Gastroesophageal sphincter (tissue), 4 donors: Measurements from ENCODE around the gene PRPF6. TPM values are rescaled to one million over a fixed set of nuclear protein-coding genes. Genes with fewer than 3 reads are reported as not detected.

Experiments used
- ATAC-seq: fragments of 150-250 bp; one replicate; pipeline ENCODE4 v1.9.1; 2016; ENCODE audit warnings: mild to moderate bottlenecking, moderate library complexity
- H3K27ac ChIP-seq, 4 donors: fragments of 200-600 bp; sonication (generic) in 3 of 4; 1 replicate in 3 of 4; 2 replicates in 1 of 4; pipeline ENCODE4 v1.5.1; 2016 to 2019
- H3K27me3 ChIP-seq: fragments of 200-600 bp; sonication (generic); one replicate; pipeline ENCODE4 v1.5.1; 2019
- H3K36me3 ChIP-seq, 2 donors: fragments of 200-600 bp; sonication (generic); one replicate each; pipeline ENCODE4 v1.5.1; 2019; ENCODE audit warnings: control low read depth in 1 of 2
- H3K4me1 ChIP-seq, 3 donors: fragments of 200-600 bp; sonication (generic); 1 replicate in 2 of 3; 2 replicates in 1 of 3; pipeline ENCODE4 v1.5.1; 2016 to 2019; ENCODE audit warnings: control low read depth in 2 of 3
- H3K4me3 ChIP-seq, 2 donors: fragments of 200-600 bp; sonication (generic); one replicate each; pipeline ENCODE4 v1.5.1; 2019; ENCODE audit warnings: mild to moderate bottlenecking in 1 of 2, moderate library complexity in 1 of 2
- H3K9me3 ChIP-seq, 3 donors: fragments of 200-600 bp; sonication (generic); one replicate each; pipeline ENCODE4 v1.5.1; 2017 to 2019; ENCODE audit warnings: control low read depth in 2 of 3
- EP300 ChIP-seq: sonication (generic); formaldehyde crosslinking; IDR thresholded peaks from one replicate; pipeline ENCODE4 v1.6.1; 2017; ENCODE audit warnings: antibody characterized with exemption, mild to moderate bottlenecking
- POLR2A ChIP-seq, 2 donors: fragments of 450-650 bp; IDR thresholded peaks; one replicate each; pipeline ENCODE4 v1.6.1; 2017; ENCODE audit warnings: antibody characterized with exemption in 2 of 2, mild to moderate bottlenecking in 2 of 2, moderate library complexity in 1 of 2
- POLR2AphosphoS5 ChIP-seq: sonication (generic); formaldehyde crosslinking; IDR thresholded peaks from one replicate; pipeline ENCODE4 v1.6.1; 2017; ENCODE audit warnings: antibody characterized with exemption
- WGBS, 2 donors: methylation state at CpG; one replicate each; pipeline ENCODE4 v1.1.5; 2018; ENCODE audit warnings: low coverage in 1 of 2; 5-methylcytosine and 5-hydroxymethylcytosine counted together
- total RNA-seq, 4 donors: library from RNA; depleted of rRNA; stranded (reverse); fragments of >200 nt; gene quantifications; one replicate each; pipeline ENCODE4 v1.1.0, GENCODE V29; 2016
- TF ChIP-seq, protein P1 (sequence below), 4 experiments: fragments of 200-600 bp in 2 of 4; fragments of 450-650 bp in 2 of 4; sonication (generic) in 1 of 4; IDR thresholded peaks; one replicate each; pipeline ENCODE4 v1.5.1; 2017 to 2019; ENCODE audit warnings: antibody characterized with exemption in 4 of 4, mild to moderate bottlenecking in 2 of 4, moderate library complexity in 2 of 4

The PRPF6 gene
- total RNA-seq, 4 donors from 2014 or later, result 53.7 to 73.0 (median 67.6) TPM

DNA sequence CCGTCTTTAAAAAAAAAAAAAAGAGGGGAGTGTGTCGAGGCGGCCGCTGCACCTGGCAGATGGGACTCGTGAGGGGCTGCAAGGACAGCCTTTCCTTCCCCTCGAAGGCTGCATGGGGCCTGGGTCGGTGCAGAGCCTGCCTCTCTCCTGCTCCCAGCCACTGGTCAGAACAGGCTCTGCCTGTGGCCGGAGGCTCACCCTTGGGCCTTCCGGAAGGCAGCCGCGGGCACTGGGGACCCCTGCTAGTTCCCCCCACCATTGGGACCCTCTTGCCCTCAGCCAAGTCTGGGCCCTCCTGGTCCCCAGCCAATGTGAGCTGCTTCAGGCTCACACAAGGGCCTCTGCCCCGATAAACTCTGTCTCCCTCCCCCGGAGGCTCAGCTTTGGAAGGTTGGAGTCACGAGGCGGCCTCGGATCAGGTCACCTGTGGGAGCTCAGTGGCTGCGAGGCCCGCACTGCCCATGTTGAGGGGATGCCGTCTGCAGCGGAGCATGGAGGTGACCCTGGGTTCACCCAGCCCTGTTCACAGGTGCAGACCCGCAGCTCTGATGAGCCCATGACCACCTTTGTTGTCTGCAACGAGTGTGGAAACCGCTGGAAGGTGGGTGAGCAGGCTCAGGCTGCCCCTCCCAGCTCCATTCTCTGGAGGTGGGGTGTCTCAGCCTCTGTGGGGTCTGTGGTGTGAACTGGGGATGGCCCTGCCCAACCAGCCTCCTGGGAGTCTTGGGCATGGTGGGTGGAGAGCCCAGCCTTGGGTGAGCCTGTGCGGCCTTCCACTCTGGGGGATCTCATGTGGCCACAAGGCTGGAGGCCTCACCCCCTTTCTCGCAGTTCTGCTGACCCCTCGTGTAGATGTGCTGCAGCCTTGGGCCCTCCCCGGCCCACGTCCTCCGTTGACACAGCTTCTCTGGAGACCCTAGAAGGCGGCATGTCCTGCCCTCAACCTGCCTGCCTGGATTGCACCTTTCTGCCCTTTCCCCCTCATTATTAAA lies 90.7 kb downstream of the PRPF6 start:
- no peak for ATAC-seq
- WGBS, 2 donors, result 78 to 80% methylated on average over 10 to 15 of the region's 30 CpGs
- H3K9me3 ChIP-seq, result no peaks in the 10 kb centered on the region
- no peak overlapping the region for H3K4me3 ChIP-seq
- no peaks in the 10 kb centered on the region for H3K27me3 ChIP-seq
- peaks cover 0 to 61% of the 10 kb centered on the region in 2 donors for H3K36me3 ChIP-seq
- peaks cover 0 to 6% (median 0%) of the 10 kb centered on the region in 3 donors for H3K4me1 ChIP-seq
- TF ChIP-seq POLR2AphosphoS5, result no peak
- no peak for TF ChIP-seq EP300
- TF ChIP-seq POLR2A (IDR thresholded peaks at IDR 0.05), result no peak
- TF ChIP-seq, protein P1, sequence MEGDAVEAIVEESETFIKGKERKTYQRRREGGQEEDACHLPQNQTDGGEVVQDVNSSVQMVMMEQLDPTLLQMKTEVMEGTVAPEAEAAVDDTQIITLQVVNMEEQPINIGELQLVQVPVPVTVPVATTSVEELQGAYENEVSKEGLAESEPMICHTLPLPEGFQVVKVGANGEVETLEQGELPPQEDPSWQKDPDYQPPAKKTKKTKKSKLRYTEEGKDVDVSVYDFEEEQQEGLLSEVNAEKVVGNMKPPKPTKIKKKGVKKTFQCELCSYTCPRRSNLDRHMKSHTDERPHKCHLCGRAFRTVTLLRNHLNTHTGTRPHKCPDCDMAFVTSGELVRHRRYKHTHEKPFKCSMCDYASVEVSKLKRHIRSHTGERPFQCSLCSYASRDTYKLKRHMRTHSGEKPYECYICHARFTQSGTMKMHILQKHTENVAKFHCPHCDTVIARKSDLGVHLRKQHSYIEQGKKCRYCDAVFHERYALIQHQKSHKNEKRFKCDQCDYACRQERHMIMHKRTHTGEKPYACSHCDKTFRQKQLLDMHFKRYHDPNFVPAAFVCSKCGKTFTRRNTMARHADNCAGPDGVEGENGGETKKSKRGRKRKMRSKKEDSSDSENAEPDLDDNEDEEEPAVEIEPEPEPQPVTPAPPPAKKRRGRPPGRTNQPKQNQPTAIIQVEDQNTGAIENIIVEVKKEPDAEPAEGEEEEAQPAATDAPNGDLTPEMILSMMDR (IDR thresholded peaks at IDR 0.05), result no peak
- no peak overlapping the region for H3K27ac ChIP-seq

DNA sequence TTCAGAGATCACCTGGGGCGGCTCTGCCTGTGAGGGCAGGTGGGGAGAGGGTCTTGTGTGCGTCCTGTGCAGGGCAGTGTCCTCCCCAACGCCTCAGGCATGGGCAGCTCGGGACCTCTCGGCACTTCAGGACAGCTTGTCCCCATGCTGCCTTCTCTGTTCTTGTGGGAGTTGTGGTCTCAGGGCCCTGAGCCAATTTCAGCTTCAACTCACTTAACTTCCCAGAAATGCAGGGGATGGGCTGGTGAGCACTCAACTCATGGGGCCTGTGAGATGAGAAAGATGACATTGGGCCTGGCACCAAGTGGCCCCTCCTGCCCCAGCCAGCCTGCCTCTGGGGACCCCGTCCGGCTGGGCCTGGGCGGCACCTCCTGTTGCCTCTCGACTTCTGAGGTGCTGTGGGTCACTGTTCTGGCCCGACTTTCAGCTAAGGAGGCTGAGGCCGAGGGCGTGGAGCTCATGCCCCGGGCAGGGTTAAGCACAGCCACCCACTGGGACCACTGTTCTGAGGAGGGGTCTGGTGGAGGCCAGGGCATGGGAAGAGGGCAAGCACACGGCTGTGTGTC lies 91.6 kb downstream of the PRPF6 start:
- no peak overlapping the region for H3K27ac ChIP-seq
- no peaks in the 10 kb centered on the region for H3K9me3 ChIP-seq
- TF ChIP-seq, protein P1 (IDR thresholded peaks at IDR 0.05), result no peak
- TF ChIP-seq POLR2A (IDR thresholded peaks at IDR 0.05) (no peak), POLR2AphosphoS5 (no peak), EP300 (no peak)
- H3K4me1 ChIP-seq, result peaks cover 0 to 6% (median 0%) of the 10 kb centered on the region in 3 donors
- no peaks in the 10 kb centered on the region for H3K27me3 ChIP-seq
- H3K4me3 ChIP-seq, result no peak overlapping the region
- ATAC-seq, result no peak
- WGBS, 2 donors, result no CpG with 5 or more reads among the region's 14 CpGs
- H3K36me3 ChIP-seq, result peaks cover 0 to 61% of the 10 kb centered on the region in 2 donors

DNA sequence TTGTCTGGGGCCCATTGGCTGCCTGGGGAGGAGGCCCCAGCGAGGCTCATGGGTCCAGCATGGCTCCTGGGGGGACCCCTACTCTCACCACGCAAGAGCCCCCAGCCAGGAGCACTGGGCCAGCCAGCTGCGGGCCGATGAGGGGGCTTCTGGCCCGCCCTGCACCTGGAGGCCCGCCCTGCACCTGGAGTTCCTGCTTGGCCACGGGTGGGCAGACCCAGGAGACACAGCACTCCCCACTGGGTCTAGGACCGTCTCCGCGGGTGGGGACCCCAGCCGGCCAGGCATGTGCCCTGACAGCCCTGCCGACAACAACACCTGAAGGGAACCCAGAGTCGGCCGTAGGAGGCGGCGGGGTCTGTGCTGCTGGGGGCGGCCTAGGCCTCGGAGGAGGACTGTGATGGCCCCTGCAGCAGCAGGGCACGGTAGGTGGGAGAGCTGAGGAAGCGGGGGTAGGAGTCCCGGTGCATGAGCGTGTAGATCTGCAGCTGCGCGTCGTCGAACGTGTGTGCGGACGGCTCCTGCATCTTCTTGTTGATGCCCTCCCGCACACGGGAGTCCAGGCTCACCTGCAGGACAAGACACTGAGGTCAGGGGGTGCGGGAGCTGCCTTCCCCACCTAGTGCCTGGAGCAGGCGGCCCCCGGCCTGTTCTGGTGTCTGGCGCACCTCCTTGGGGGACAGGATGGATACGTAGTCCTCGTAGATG lies 92.7 kb downstream of the PRPF6 start:
- Histone ChIP-seq H3K4me1 (peaks cover 0 to 12% (median 8%) of the 10 kb centered on the region in 3 donors), H3K4me3 (no peak overlapping the region), H3K27me3 (no peaks in the 10 kb centered on the region), H3K27ac (no peak overlapping the region), H3K9me3 (no peaks in the 10 kb centered on the region), H3K36me3 (peaks cover 0 to 56% of the 10 kb centered on the region in 2 donors)
- 80% methylated on average over 1 of the region's 37 CpGs; no CpG with 5 or more reads in 1 of the 2 donors for WGBS, 2 donors
- TF ChIP-seq POLR2AphosphoS5, result no peak
- TF ChIP-seq EP300, result no peak
- TF ChIP-seq POLR2A (IDR thresholded peaks at IDR 0.05), result no peak
- TF ChIP-seq, protein P1 (IDR thresholded peaks at IDR 0.05), result no peak
- no peak for ATAC-seq

DNA sequence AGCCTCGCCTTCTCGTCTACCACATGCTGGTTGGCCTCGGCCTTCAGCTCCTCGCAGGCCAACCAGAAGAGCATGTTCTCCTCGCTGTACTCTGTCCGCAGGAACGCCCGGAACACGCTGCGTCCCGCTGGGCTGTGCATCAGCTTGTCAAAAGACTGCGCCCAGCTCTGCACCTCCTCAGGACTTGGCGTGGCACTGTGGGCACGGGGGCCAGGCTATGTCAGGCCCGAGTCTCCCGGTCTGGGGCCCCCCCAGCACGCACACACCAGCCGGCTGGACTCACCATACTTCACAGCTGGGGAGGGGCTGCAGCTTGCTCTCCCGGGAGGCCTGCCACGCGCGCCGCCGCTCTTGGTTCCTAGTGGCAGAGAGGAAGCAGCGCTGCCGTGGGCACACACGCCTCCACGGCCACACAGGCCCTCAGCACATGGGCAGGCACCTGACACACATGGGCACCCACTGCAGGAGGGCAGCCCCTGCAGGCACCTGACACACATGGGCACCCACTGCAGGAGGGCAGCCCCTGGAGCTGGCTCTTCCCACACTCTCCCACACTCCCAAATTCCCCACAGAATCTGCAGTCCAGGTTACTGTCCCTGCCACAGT lies 93.4 kb downstream of the PRPF6 start:
- peaks cover 0 to 19% (median 14%) of the 10 kb centered on the region in 3 donors for H3K4me1 ChIP-seq
- H3K36me3 ChIP-seq, result peaks cover 0 to 56% of the 10 kb centered on the region in 2 donors
- H3K27ac ChIP-seq, result no peak overlapping the region
- H3K4me3 ChIP-seq, result no peak overlapping the region
- no peaks in the 10 kb centered on the region for H3K9me3 ChIP-seq
- no peak for ATAC-seq
- H3K27me3 ChIP-seq, result no peaks in the 10 kb centered on the region
- TF ChIP-seq POLR2AphosphoS5 (no peak), POLR2A (IDR thresholded peaks at IDR 0.05) (no peak), EP300 (no peak)
- TF ChIP-seq, protein P1 (IDR thresholded peaks at IDR 0.05), result no peak
- no CpG with 5 or more reads among the region's 28 CpGs for WGBS, 2 donors
